Measurements from ENCODE around the gene LAX1. TPM values are rescaled to one million over a fixed set of nuclear protein-coding genes. Genes with fewer than 3 reads are reported as not detected.
"Not testable (repeated sequence)": the region's sequence is repeated elsewhere in the genome, so short reads cannot be mapped to it uniquely, and the experiment has no call there.

The LAX1 gene
- total RNA-seq, 1 donor from 2014 or later: not detected

DNA sequence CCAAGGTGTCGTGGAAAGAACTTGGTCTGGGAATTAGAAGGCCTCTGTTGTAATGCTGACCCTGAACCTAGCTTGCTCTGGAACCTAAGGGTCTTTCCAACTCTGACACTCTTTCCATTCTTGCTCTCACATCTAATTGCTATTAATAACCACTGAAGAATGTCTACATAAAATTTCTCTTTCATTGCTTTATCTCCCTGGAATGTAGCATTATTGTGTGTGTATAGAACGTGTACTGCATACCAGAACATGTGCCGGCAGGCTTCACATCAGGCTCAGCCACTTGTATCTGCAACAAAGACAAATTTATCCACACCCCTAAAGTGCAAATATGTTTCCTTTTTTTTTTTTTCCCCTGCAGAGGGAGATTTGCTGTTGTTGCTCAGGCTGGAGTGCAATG is 13.9 kb upstream of the LAX1 start:
- Mint-ChIP-seq H3K4me1 (ENCODE audit: low read depth) (peaks cover 11% of the 10 kb centered on the region), H3K27ac (peak overlapping the region; percentile 83), H3K4me3 (ENCODE audit: low read depth) (no peak overlapping the region), H3K36me3 (ENCODE audit: insufficient read depth) (peaks cover 2% of the 10 kb centered on the region), H3K27me3 (no peaks in the 10 kb centered on the region), H3K9me3 (ENCODE audit: low read depth) (no peaks in the 10 kb centered on the region)
- DNase-seq (ENCODE audit: low spot score, unreplicated experiment): no peak
- TF ChIP-seq, protein P1, sequence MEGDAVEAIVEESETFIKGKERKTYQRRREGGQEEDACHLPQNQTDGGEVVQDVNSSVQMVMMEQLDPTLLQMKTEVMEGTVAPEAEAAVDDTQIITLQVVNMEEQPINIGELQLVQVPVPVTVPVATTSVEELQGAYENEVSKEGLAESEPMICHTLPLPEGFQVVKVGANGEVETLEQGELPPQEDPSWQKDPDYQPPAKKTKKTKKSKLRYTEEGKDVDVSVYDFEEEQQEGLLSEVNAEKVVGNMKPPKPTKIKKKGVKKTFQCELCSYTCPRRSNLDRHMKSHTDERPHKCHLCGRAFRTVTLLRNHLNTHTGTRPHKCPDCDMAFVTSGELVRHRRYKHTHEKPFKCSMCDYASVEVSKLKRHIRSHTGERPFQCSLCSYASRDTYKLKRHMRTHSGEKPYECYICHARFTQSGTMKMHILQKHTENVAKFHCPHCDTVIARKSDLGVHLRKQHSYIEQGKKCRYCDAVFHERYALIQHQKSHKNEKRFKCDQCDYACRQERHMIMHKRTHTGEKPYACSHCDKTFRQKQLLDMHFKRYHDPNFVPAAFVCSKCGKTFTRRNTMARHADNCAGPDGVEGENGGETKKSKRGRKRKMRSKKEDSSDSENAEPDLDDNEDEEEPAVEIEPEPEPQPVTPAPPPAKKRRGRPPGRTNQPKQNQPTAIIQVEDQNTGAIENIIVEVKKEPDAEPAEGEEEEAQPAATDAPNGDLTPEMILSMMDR (IDR thresholded peaks at IDR 0.05; ENCODE audit: unreplicated experiment): no peak

DNA sequence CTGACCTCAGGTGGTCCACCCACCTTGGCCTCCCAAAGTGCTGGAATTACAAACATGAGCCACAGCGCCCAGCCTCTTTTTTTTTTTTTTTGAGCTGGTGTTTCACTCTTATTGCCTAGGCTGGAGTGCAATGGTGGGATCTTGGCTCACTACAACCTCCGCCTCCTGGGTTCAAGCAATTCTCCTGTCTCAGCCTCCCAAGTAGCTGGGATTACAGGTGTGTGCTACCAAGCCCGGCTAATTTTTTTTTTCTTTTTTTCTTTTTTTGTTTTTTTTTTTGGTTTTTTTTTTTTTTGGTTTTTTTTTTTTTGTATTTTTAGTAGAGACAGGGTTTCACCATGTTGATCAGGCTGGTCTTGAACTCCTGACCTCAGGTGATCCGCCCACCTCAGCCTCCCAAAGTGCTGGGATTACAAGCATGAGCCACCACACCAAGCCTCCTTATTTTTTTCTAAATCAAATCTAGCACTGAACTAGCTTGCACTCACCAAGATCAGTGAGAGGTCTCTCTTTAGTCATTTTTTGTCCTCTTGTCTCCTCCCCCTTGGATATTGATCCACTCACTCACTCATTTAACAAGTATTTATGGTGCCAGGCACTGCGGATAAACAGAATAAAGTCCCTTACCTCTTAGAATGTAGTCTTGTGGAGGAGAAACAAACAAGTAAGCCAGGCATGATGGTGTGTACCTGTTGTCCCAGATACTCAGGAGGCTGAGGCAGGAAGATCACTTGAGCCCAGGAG is 13.2 kb upstream of the LAX1 start:
- H3K36me3 Mint-ChIP-seq (ENCODE audit: insufficient read depth); H3K4me3 Mint-ChIP-seq (ENCODE audit: low read depth); H3K27me3 Mint-ChIP-seq; H3K9me3 Mint-ChIP-seq (ENCODE audit: low read depth); DNase-seq (ENCODE audit: low spot score, unreplicated experiment): not testable (repeated sequence)
- Mint-ChIP-seq H3K4me1 (ENCODE audit: low read depth) (peaks cover 12% of the 10 kb centered on the region), H3K27ac (peak overlapping the region; percentile 73)

DNA sequence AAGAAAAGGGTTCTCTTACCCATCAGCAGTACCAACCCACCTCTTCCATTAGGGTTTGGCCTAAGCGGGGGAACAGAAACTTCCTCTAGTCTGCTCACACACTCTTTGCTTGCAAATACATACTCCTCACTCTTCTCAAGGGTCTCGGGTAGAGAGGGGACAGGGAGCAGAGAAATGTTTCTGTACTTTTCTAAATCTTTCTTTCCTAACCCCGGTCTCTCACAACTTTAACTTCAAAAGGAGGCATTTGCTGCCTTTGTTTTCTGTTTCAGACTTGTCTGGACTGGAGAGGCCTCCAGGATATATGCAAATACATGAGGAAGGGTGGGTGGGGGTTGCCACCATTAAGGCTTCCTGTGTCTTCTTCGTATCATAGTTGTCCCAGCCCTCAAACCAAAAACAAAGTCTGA is 10.5 kb upstream of the LAX1 start:
- no peaks in the 10 kb centered on the region for H3K9me3 Mint-ChIP-seq (ENCODE audit: low read depth)
- TF ChIP-seq, protein P1 (IDR thresholded peaks at IDR 0.05; ENCODE audit: unreplicated experiment): no peak
- no peak for DNase-seq (ENCODE audit: low spot score, unreplicated experiment)
- no peaks in the 10 kb centered on the region for H3K27me3 Mint-ChIP-seq
- H3K4me3 Mint-ChIP-seq (ENCODE audit: low read depth): no peak overlapping the region
- H3K27ac Mint-ChIP-seq: no peak overlapping the region
- no peaks in the 10 kb centered on the region for H3K36me3 Mint-ChIP-seq (ENCODE audit: insufficient read depth)
- peaks cover 12% of the 10 kb centered on the region for H3K4me1 Mint-ChIP-seq (ENCODE audit: low read depth)

DNA sequence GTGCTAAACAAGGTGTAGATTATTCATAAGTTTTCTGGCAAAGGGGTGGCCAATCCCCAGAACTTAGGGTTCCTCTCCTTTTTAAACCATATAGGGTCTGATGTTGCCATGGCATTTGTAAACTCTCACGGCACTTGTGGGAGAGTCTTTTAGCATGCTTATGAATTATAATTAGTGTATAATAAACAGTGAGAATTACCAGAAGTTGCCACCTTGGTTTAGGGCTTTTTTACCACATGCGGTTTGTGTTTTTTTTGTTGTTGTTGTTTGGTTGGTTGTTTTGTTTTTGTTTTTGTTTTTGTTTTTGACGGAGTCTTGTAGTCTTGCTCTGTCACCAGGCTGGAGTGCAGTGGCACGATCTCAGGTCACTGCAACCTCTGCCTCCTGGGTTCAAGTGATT is 8.9 kb upstream of the LAX1 start:
- Mint-ChIP-seq H3K4me1 (ENCODE audit: low read depth) (peaks cover 9% of the 10 kb centered on the region), H3K4me3 (ENCODE audit: low read depth) (no peak overlapping the region), H3K36me3 (ENCODE audit: insufficient read depth) (no peaks in the 10 kb centered on the region), H3K9me3 (ENCODE audit: low read depth) (no peaks in the 10 kb centered on the region), H3K27me3 (no peaks in the 10 kb centered on the region), H3K27ac (no peak overlapping the region)
- TF ChIP-seq, protein P1 (IDR thresholded peaks at IDR 0.05; ENCODE audit: unreplicated experiment): no peak
- no peak for DNase-seq (ENCODE audit: low spot score, unreplicated experiment)

DNA sequence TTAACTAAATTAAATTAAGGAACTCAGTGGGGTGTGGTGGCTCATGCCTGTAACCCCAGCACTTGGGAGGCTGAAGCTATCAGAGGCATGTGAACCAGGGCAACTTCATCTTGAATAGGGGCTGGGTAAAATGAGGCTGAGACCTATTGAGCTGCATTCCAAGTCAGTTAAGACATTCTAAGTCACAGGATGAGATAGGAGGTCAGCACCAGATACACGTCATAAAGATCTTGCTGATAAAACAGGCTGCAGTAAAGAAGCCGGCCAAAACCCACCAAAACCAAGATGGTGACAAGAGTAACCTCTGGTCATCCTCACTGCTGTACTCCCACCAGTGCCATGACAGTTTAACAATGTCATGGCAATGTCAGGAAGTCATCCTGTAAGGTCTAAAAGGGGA is 6.2 kb upstream of the LAX1 start:
- not testable (repeated sequence) for H3K27ac Mint-ChIP-seq; H3K4me1 Mint-ChIP-seq (ENCODE audit: low read depth); H3K36me3 Mint-ChIP-seq (ENCODE audit: insufficient read depth); H3K27me3 Mint-ChIP-seq; DNase-seq (ENCODE audit: low spot score, unreplicated experiment); H3K4me3 Mint-ChIP-seq (ENCODE audit: low read depth); H3K9me3 Mint-ChIP-seq (ENCODE audit: low read depth)

DNA sequence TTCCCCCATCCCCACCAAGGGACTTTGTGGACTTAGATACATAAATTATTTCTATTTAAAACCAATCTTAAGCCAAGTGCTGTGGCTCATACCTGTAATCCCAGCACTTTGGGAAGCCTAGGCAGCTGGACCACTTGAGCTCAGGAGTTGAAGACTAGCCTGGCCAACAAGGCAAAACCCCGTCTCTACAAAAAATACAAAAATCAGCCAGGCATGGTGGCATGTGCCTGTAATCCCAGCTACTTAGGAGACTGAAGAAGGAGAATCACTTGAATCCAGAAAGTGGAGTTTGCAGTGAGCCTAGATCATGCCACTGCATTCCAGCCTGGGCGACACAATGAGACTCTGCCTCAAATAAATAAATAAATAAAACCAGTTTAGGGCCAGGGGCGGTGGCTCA is 4.5 kb upstream of the LAX1 start:
- Mint-ChIP-seq H3K27ac (no peak overlapping the region), H3K4me3 (ENCODE audit: low read depth) (no peak overlapping the region), H3K27me3 (no peaks in the 10 kb centered on the region), H3K4me1 (ENCODE audit: low read depth) (peaks cover 1% of the 10 kb centered on the region), H3K36me3 (ENCODE audit: insufficient read depth) (no peaks in the 10 kb centered on the region), H3K9me3 (ENCODE audit: low read depth) (no peaks in the 10 kb centered on the region)
- no peak for DNase-seq (ENCODE audit: low spot score, unreplicated experiment)
- TF ChIP-seq, protein P1 (IDR thresholded peaks at IDR 0.05; ENCODE audit: unreplicated experiment): no peak

DNA sequence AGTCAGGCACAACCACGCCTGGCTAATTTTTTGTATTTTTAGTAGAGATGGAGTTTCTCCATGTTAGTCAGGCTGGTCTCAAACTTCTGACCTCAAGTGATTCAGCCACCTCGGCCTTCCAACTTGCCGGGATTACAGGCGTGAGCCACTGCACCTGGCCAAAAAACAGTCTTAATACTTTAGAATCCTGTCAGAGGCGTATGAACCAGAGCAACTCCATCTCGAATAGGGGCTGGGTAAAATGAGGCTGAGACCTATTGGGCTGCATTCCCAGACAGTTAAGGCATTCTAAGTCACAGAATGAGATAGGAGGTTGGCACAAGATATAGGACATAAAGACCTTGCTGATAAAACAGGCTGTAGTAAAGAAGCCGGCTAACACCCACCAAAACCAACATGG is 3.0 kb upstream of the LAX1 start:
- not testable (repeated sequence) for H3K4me1 Mint-ChIP-seq (ENCODE audit: low read depth); H3K36me3 Mint-ChIP-seq (ENCODE audit: insufficient read depth); H3K27ac Mint-ChIP-seq; H3K9me3 Mint-ChIP-seq (ENCODE audit: low read depth); H3K4me3 Mint-ChIP-seq (ENCODE audit: low read depth); DNase-seq (ENCODE audit: low spot score, unreplicated experiment); H3K27me3 Mint-ChIP-seq
